Activated CD4-positive, alpha-beta T cell treated with anti-CD3 and anti-CD28 coated beads for 24 hours (primary cell): ENCODE data around the gene TGFBRAP1.
"Not testable (repeated sequence)": the region's sequence is repeated elsewhere in the genome, so short reads cannot be mapped to it uniquely, and the experiment has no call there.

Experiments
- DNase-seq, 2 donors: peaks; one replicate each; pipeline ENCODE4 v3.0.0-alpha.2; 2020; ENCODE audit warnings: low read depth in 2 of 2

Gene TGFBRAP1

DNA sequence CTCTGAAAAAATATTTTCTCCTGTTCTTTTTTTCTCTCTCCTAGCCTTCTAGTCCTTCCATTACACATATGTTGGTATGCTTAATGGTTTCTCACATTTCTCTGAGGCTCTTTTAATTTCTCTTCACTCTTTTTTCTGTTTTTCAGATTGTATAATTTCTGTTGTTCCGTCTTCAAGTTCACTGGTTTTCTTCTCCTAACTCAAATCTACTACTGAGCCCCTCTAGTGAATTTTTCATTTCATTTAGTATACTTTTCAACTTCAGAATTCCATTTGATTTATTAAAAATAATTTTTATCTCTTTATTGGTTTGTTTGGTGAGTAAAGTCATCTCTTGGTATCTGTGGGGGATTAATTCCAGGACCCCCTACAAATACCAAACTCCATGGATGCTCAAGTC lies 27.6 kb upstream of the TGFBRAP1 start:
- DNase-seq, result no peak

DNA sequence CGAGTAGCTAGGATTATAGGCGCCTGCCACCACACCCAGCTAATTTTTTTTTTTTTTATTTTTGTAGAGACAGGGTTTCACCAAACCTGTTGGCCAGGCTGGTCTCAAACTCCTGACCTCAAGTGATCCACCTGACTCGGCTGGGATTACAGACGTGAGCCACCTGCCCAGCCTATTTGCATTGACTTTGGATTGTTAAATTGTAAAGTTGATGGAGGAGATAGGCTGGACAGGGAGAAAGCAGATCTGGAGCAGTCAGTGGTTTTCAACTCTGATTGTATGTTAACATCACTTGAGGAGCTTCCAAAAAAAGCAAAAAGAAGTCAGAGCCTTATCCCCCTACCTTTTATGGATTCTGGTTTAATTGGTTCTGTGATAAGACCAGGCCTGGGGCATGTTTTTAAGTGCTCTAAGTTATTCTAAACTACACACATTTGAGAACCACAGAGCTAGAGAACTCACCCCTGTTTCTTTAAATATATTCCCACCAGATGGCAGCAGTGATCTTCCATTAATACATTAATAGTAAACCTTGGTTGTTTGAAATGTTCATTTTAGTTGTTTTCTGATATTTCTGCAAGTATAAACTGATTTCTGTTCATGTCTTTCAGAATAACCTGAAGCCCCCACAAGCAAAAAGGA lies 15.3 kb upstream of the TGFBRAP1 start:
- DNase-seq, result no peak

DNA sequence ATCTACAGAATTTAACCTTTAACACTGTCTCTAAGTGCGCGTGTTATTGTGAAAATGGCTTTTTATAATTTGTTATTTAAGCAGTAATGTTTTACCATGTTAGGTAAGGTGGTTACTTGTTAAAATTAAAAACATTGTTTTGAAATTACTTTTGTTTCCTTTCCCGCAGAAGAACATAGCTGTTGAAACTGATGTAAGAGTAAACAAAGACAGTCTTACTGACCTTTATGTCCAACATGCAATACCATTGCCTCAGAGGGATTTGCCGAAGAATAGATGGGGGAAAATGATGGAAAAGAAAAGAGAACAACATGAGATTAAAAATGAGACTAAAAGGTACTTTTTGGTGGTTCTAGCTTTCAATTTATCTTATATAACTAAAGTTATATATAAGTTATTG lies 9.9 kb upstream of the TGFBRAP1 start:
- no peak for DNase-seq

DNA sequence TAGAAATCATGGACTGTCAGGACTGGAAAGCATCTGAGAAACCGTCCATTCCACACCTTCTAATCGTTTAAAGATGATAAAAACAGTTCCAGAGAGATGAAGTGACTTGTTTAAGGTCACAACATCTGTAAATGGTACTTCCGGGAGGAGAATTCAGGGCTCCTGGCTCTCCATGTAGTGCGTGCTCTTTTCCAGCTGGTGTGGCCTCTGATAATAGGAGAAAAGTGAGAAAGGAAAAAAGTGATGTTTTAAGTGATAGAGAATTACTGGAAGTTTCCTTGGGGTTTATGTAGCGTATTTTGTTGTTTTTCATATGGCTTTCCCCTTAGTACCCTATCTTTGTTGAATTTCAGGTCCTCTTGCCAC lies 8.5 kb upstream of the TGFBRAP1 start:
- no peak for DNase-seq

DNA sequence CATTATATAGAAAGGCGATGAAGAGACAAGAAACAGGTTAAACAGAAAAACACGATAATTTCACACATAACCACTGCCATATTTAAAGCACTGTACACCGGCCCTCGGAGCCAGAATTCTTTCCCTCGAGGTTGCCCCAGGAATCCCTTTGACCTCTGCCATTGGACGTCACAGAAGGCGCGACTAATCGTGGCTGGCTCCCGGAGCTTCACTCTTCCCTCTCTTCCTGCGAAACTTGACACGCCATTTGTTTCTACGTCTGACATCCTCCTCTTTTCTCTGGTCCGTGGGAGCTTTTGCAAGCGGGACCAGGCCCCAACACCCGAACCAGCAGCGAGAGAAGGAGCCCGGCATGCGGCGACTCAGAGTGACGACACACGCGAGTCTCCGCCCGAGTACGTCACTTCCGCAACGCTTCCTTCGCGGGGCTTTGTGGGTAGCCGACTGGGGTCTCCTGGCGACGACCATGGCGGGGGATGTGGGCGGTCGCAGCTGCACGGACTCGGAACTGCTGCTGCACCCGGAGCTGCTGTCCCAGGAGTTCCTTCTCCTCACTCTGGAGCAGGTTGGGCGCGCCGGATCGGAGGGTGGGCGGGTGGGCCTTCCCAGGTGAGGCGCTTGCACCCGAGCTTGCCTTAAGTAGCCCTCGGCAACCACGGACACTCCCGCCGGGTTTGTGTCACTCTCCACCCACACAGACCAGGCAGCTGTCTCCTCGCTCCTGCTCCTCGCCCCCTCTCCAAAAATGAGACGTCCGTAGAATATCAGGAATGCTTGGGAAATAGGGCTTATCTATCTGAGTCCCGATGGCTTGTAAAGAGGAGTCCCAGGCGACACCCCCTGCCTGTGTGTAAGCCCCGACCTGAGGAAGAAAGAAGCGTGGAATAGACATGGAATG lies 7.8 kb upstream of the TGFBRAP1 start, which contains the start of gene C2orf49:
TSS of gene C2orf49 (plus strand) at position 419 of the 898 bp plus-strand sequence. CDS start at position 467, 48 bp downstream.
- peak; percentile 78 to 82 for DNase-seq

DNA sequence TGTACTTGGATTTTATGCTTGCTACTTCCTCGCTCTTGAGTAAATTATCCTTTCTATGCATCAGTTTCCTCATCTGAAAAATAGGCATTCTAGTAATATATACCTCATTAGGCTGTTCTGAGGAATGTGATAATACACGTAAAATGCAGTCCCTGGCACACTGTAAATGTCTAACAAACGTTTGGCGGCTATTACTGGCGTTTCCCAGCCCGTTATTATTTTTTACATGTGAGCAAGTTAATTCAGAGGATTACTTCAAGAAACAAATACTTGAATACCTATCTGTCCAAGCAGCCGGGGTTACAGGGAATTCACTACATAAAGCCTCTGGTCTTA lies 7.2 kb upstream of the TGFBRAP1 start:
- DNase-seq, result no peak

DNA sequence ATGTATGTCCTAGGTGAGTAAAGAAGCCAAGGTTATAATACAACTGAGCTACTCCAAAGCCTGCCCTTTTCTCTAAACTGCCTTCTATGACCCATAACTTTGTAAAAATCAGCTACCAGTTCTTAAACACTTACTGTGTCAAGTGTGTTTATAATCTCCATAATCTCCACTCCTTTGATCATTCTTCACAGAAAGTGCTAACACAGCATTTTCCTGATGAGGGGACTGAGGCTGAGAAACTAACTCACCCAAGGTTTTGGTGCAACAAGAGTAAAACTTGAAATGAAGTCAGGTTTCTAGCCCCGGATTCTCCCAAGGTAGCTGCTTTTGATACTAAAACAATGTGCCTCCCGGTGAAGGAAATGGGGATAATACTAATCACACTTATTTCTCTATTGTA lies 5.9 kb upstream of the TGFBRAP1 start:
- DNase-seq, result no peak

DNA sequence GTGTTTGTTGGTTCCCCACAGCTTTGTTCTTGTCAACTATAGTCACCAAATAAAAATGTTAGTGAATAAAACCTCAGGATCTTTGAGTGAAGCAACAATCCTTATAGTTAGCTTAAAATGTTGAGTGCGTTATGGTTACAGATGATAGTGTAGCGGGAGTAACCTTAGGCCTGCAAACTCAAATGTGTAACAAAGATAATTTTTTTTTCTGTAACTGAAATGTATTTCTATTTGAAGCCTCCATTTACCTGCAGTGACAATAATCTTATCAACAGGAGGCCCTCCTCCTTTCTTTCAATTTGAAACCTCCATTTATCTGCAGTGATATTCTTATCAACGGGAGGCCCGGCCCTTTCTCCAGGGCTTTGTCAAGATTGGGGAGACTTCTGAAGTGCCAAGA lies 4.7 kb upstream of the TGFBRAP1 start:
- no peak for DNase-seq

DNA sequence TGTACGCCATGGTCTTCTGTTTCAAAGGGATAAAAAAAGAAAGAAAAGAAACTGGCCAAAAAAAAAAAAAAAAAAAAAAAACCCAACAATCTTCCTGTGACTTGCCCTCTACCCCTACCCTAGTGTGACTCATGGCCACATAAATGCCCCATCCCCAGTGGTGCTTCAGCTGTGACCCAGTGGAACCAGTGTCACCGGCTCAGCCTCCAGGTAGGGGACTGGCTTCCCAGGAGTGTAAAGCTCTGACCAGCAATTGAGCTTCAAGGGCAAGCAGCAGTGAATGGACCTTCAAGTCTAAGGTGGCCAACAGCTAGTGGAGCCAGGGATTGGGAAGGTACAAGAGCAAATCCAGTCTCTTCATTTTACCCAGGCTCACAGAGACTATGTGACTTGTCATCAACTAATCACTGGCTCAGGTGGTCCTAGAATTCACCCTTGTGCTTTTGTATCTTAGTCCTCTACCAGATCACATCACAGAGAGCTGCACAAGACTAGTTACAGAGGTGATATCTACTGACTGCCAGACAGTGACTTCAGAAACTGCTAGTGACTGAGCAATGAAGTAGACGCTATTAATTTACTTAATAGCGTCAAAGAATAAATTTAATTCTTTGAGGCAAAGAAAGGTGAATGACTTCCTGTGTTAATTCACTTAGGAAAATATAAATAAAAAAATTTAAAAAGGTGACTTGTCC lies 1.3 kb upstream of the TGFBRAP1 start:
- DNase-seq, result no peak

DNA sequence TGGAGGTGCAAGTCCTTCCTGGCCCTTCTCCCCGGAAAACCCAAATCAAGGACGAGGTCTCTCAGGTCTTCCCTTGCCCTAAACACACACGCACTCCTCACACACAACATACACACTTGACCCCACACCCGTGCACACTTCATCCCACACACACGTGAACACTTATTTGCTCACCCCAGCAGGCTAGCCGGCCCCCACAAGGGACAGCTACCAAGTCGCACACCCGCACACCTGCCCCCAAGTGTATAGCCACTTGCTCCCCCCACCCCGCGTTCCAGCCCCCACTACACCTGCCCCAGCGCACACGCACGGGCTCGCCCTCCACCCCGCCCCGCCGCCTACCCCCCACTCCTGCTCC lies 359 bp downstream of the TGFBRAP1 start:
- peak; percentile 18 to 19 for DNase-seq

DNA sequence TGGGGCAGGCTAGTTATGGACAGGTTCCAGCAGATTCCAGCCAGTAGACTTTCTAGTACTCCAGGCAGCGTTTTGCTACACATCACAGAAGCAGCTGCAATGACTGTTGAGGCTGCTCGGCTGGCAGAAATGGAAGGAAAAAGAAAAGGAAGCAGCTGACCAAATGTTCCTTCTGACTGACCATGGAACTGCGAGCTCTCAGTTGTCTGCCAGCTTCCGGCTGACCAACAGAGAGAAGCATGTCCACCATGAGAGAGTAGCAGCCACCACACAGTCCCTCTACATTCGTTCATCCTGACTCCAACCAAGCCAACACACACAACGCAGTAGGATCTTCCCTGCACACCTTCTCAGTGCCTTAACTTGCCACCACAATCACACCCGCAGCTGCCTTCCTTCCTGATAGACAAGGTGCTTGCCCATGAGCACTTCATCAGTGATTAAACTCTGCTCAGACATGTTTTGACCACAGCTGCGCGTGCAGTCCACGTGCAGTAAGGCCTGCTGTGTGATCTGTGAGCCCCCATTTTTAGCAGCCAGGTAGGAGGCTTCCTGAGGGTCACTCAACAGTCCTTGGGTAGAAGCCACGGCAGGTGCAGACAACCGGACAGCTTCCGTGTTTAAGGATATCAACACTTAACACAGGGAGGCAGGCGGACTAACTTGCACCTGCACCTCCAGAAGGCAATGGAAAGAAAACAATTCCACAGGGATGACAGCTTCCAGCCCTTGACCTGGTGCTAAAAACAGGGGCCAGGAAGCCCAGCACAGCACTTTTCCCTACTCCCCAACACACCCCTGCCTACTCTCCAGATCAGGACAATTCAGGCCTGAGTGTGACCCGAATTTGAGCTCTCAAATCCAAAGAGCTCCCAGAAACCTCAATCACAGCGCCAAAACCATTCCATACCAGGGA lies 996 bp downstream of the TGFBRAP1 start:
- DNase-seq, result no peak

DNA sequence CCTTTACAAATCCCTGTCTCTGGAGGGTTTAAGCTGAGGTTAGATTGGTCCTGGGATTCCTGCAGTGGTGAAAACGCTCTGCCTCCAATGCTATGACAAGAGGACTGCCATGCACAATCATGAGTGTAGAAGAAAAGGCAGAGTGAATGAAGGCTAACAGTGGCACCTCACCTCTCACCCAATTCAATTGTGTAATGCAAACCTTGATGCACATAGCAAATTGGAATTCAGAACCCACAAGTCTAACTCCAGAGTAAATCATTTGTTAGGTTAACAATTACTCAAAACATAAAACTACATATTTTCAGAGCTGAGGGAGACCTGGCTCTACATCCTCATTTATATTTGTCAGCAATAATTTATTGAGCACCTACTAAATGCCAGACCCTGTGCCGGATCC lies 1.8 kb downstream of the TGFBRAP1 start:
- no peak for DNase-seq

DNA sequence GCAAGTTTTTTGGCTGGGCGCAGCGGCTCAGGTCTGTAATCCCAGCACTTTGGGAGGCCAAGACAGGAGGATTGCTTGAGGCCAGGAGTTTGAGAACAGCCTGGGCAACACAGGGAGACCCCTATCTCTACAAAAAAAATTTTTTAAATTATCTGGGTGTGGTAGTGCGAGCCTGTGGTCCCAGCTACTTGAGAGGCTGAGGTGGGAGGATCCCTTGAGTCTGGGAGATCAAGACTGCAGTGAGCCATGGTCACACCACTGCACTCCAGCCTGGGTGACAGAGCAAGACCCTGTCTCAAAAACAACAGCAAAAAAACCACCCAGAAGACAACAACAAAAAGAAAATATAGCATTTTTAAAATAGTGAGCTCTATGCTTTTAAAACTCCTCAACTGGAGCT lies 2.3 kb downstream of the TGFBRAP1 start:
- DNase-seq, result not testable (repeated sequence)

DNA sequence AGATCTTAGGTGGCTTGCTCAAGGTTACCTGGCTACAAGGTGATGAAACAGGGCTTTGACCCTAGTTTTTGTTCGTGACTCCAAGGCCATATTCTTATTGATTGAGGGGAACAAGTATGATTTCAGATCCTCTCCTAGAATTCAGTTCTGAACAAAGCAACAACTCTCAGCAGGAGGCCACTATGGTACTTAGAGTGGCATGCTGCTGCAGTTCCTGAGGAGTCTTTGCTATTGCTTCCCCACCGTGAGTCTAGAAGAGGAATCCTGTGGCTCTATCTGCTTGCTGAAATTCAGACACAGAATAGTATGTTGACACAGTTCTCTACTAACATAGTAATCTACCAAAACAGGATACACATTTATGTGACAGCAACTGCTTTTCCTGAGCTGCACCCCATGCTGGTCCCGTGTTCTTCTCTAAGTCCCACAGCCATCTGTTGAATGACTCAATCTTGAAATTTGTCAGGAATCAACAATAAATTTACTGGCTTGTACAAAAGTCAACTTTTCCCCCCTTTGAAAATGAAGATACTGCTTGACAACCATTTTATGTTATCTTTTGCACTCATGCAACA lies 4.1 kb downstream of the TGFBRAP1 start:
- no peak for DNase-seq

DNA sequence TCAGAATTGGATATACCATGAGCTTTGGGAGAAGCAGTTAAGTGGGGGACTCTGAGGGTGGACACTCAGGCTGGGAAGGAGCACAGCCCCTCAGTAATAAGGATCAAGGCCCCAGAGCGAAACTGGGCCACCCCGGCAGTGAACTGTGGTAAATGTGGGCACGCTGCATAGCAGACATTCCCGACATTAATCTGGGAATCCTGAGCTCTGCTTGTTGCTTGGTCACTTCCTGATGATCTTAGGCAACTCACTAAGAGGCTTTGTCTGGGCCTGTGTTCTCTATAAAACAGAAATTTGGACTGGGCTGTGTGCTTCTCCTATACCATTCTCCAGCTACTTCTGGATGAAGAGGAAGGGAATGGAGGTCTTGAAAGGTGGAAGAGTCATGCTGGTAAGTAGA lies 4.8 kb downstream of the TGFBRAP1 start:
- no peak for DNase-seq

DNA sequence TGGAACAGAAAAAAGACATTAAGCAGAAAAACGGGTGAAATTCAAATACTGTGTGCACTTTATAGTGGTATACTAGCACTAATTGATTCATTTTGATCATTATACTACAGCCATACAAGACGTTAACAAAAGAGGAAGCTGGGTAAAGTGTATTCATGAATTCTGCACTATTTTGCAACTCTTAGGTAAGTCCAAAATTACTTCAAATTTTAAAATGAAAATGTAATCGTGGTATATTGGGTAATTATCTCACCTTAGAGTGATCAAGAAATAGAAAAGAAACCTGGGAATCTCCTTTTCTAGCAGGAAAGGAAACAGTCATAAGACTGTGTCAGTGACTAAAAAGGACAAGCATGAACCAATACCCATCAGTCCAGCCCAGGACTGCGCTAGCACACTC lies 5.4 kb downstream of the TGFBRAP1 start:
- DNase-seq, result no peak

DNA sequence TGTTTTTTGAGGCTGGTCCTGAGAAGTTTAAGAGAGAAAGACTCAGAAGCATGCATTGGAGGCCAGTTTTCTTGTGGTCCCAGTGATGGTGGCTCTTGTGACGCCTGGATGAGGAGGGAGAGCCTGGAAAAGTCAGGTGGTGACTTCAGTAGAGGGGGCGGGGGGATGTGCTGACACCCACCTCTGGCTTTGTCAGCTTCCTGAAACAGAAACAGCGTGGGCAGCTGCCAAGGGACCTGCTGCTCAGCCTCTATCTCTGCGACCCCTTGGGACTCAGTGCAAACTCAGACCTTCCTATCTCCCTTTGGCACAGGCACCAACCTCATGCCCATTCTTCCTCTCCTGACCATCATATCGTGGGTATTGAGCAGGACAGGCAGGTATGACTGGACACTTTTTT lies 6.4 kb downstream of the TGFBRAP1 start:
- no peak for DNase-seq

DNA sequence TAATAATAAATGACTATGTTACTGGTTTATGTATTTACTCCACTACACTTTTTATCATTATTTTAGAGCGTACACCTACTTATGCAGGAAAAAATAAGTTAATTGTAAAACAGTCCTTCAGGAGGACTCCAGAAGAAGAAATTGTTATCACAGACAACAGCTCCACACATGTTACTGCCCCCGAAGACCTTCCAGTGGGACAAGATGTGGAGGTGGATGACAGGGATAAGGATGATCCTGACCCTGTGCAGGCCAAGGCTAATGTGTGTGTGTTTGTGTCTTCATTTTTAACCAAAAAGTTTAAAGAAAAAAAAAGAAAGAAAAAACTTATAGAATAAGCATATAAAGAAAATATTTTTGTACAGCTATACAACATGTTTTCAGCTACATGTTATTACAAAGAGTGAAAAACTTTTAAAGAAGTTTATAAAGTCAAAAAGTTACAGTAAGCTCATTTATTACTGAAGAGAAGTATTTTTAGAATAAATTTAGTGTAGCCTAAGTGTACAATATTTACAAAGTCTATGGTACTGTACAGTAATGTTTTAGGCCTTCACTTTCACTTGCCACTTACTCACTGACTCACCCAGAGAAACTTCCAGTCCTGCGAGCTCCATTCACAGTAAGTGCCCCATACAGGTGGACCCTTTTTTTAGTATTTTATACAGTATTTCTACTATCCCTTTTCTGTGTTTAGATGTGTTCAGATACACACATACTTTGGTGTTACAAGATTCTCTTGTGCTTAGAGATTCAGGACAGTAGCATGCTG lies 7.5 kb downstream of the TGFBRAP1 start:
- DNase-seq, result no peak

DNA sequence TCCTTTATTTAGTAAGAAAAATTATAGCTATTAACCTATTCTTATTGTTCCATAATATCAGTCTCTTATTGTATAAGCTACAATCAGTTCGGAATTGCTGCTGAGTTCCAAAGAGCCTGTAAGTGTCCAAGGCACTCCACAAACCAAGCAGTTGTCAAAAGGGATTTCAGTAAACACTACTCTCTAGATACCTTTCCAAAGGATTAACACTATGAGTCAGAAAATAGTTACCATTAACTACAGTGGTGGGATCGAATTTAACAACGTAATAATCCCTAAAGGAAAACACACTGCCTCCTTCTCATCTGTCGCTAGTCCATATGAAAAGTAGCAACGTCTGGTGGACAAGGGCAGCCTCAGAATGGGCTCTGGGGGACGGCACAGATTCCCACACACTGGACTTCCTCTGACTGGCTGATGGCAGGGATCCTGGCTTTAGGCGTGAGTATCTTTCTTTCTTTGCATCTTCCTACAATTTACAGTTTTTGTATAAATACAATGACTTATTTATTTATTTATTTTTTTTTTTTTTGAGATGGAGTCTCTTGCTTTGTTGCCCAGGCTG lies 8.8 kb downstream of the TGFBRAP1 start:
- DNase-seq, result no peak

DNA sequence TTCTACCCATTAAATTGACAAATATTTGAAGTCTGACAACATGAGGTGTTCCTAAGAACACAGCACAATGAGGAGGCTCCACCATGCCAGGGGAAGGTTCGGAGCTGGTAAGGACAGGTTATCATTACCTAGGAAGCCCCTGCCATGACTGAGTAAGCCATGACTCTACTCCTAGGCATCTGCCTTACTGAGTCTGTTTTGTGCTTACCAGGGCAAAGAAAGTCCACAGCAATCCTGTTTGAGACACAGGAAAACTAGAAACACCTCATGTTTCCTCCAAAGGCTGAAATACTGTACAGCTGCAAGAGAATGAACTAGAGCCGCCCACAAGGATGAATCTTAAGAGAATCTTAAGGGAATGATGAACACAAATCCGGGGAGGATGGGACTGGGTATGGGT lies 11.6 kb downstream of the TGFBRAP1 start:
- no peak for DNase-seq
